Measurements from ENCODE around the gene ADCY10.

The ADCY10 gene

DNA sequence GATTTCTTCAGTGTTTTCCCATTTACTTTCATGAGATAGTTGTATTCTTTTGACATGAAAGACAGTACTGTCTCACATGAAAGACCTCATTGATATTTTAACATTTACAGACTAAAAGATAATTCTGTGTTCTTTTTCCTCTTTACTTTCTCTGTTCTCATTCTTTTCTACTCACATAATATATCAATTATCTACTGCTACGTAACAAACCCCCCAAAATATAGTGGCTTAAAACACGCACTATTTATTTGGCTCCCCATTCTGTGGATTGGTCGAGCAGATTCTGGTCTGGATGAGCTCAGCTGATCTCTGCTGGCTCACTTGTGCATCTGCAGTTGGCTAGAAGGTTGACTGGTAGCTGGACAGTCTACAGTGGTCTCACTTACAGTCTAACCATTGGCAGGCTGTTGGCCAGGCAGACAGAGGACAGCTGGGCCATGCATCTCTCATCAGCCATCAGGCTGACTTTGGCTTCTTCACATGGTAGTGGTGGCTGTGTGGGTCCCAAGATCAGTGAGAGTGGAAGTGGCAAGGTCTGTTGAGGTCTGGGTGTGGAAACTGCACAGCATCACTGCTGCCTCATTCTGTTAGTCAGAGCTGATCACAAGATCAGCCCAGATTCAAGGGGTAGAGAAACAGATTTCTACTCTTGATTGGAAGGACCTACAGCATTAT, 128.9 kb downstream of the ADCY10 start:
- no peak for TF ChIP-seq ZNF274 (IDR thresholded peaks at IDR 0.05; ENCODE audit: low read depth, low read length)
- H3K4me3 ChIP-seq (ENCODE audit: low read length) = no peak overlapping the region

DNA sequence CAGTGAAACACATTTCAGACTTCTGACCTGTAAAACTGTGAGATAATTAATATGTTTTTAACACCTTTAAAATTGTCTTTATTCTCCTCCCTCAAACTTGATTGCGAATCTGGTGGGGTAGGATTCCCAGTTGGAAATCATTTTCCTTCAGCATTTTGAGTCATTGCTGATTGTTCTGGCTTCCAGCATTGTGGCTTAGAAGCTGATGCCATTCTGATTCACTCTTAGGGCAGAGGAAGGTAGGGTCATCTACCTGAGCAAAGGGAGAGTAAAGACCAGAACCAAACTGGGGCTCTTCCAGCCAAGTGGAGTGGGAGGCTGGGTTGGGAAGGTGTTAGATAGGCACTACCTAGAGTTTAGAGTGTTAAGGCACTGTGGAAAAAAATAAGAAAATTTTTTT, 131.0 kb downstream of the ADCY10 start:
- no peak for TF ChIP-seq ZNF274 (IDR thresholded peaks at IDR 0.05; ENCODE audit: low read depth, low read length)
- no peak overlapping the region for H3K4me3 ChIP-seq (ENCODE audit: low read length)

DNA sequence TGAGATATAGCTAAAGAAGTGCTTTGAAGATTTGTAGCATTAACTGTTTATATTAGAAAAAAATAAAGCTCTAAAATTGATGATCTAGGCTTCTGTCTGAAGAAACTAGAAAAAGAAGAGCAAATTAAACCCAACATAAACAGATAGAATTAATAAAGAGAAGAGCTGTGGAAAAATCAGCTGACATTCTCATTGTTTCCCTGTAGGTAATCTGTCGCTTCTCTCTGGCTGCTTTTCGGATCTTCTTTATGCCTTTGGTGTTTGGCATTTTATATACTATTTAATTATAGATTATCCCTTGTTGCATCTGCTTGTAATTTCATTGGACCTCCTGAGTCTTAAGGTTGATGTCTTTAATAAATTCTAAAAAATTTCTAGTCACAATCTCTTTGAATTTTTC, 132.4 kb downstream of the ADCY10 start:
- TF ChIP-seq ZNF274 (IDR thresholded peaks at IDR 0.05; ENCODE audit: low read depth, low read length) = no peak
- H3K4me3 ChIP-seq (ENCODE audit: low read length) = no peak overlapping the region

DNA sequence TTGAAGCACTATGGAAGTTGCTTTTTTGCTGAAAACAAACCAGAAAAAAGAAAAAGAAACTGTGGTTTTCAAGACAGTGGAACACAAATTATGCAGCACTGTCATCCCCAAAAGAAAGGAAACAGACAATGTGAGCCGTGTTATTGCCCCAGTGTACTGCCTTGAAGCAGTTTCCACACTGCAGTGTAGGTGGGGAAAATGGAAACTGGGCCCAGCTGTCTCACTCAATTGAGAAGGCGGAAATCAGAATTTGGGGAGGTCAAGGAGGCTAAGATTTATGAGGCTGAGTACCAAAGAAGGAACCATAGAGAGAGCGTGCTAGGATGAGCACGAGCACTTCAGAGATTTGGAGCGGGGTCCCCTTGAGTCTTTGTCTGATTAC, 136.7 kb downstream of the ADCY10 start:
- no peak overlapping the region for H3K4me3 ChIP-seq (ENCODE audit: low read length)
- TF ChIP-seq ZNF274 (IDR thresholded peaks at IDR 0.05; ENCODE audit: low read depth, low read length) = no peak

DNA sequence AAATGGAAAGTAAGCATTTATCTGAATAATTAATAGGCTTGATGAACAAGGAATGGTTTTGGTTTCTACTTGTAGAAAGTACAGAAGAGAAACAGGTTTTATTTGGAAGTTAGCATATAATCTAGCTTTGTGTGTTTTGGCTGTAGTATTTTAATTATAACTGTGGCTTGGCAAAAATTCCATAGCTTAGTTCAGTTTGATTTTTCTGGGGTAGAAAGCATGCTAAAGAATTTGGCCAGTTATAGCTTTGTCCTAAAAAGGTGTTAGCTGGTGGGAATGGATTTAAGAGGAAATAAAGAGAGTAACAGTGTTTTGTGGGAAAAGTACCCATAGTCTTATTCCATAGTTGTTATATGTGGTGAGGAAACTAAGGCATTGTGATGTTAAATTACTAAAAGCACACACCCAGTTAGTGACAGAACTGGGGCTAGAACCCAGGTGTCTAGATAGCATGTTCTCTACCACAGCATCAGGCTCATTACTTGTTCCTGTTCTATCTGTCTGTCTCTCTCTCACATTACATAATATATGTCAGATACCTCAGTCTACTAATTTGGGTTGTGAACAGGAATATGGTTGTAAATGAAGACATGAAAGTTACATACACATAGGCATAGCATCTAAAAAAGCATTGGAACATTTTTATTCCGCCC, 137.2 kb downstream of the ADCY10 start:
- TF ChIP-seq ZNF274 (IDR thresholded peaks at IDR 0.05; ENCODE audit: low read depth, low read length) = no peak
- no peak overlapping the region for H3K4me3 ChIP-seq (ENCODE audit: low read length)

DNA sequence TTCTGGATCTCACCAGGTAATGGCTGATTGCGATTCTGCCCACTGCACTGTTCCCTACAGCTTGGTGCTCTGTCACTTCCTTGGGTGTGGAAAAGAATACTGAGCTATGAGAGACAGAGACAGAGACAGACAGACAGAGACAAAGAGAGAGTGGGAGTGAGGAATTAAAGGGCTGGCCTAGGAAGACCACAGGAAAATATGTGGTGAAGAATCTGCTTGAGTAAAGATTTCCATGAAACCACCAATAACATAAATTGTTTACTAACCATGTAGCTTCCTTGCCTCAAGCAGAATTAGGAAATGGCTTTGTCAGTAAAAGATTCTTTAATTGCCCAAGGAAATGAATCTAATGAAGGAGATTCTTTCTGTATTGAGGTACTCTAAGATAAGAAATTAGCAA, 137.8 kb downstream of the ADCY10 start:
- TF ChIP-seq ZNF274 (IDR thresholded peaks at IDR 0.05; ENCODE audit: low read depth, low read length) = no peak
- no peak overlapping the region for H3K4me3 ChIP-seq (ENCODE audit: low read length)

DNA sequence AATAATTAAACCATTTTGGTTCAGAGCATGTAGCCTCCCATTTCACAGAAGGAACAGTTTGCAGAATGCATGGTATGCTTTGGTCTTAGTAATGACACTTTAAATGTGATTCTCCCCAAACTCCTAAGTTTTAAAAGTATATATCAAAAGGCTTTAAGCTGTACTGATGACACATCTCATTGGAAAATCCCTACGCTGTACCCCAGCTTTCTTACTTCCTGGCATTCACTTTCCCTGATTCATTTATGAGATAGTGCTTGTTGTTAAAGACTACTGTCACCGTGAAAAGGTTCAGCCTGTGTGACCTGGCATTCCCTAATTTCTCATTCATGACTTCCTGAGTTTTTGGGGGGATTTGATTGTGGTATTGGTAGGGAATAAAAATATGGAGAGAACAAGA, 138.8 kb downstream of the ADCY10 start:
- no peak for TF ChIP-seq ZNF274 (IDR thresholded peaks at IDR 0.05; ENCODE audit: low read depth, low read length)
- no peak overlapping the region for H3K4me3 ChIP-seq (ENCODE audit: low read length)

DNA sequence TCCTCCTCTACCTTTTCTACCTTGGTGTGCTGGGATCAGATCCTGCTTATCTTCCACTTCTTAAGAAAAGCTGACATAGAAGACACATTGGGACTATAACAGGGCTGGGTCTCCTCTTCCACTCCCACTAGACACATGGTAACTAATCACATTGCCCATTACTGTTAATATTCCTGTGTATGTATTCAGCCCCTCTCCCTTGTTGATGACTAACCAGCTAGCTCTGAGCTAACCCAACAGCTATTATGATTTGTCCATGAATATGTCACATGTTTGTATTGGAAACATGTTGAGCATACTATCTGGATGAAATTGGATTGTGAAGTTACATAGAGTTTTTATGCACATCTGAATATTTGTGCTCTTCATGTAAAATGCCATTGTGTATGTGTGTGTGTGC, 139.2 kb downstream of the ADCY10 start:
- TF ChIP-seq ZNF274 (IDR thresholded peaks at IDR 0.05; ENCODE audit: low read depth, low read length) = no peak
- H3K4me3 ChIP-seq (ENCODE audit: low read length) = no peak overlapping the region

DNA sequence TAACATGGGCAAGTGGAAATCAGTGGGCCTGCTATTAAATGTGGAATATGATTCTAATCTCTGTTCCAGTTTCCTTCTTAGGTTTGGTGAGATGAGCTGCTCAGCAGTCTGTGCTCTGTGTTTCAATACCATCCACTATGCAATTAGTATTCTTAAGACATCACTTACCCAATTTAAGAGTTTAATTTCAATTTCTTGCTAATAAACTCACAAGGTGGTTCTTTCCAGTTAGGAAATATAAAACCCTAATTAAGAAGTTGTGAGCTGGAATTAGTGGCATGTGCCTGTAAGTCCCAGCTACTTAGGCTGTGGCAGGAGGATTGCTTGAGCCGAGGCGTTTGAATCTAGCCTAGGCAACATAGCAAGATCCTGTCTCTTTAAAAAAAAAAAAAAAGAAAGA, 140.4 kb downstream of the ADCY10 start:
- H3K4me3 ChIP-seq (ENCODE audit: low read length) = no peak overlapping the region
- no peak for TF ChIP-seq ZNF274 (IDR thresholded peaks at IDR 0.05; ENCODE audit: low read depth, low read length)

DNA sequence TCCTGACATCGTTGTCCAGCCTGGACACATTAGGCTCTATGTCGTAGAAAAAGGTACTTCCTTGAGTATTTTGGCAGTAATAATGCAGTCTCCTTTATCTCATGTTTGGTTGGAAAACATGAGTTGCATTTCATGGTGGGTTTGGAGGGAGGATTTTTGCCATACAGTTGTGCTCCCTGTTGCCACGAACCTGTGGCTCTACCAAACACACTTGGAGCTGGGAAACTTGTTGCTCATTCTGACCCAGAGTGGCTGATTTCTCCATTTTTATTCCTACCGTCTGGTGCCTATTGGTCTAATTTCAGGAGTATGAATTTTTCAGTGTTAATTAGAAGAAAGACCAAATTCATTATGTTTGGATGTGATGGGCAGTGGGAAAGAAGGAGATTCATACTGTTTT, 141.5 kb downstream of the ADCY10 start:
- H3K4me3 ChIP-seq (ENCODE audit: low read length) = no peak overlapping the region
- TF ChIP-seq ZNF274 (IDR thresholded peaks at IDR 0.05; ENCODE audit: low read depth, low read length) = no peak

DNA sequence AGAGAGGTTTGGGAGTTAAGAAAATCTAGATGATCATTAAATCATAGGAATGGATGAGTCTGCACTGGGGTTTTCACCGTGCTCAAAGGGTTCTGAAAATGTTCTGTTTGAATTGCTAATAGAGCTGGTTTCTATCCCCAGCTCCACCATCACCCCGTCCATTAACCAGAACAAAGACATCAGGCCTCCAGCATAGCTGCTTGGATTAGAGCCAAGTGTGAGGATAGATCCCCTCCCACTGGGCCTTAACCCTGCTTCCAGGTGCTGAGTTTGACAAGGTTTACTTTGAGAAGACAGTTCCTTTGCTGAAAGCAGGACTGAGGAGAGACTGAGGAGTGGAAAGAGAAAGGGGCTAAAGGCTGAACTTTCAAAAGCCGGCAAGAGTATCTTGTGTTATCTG, 143.8 kb downstream of the ADCY10 start:
- H3K4me3 ChIP-seq (ENCODE audit: low read length) = no peak overlapping the region
- no peak for TF ChIP-seq ZNF274 (IDR thresholded peaks at IDR 0.05; ENCODE audit: low read depth, low read length)

DNA sequence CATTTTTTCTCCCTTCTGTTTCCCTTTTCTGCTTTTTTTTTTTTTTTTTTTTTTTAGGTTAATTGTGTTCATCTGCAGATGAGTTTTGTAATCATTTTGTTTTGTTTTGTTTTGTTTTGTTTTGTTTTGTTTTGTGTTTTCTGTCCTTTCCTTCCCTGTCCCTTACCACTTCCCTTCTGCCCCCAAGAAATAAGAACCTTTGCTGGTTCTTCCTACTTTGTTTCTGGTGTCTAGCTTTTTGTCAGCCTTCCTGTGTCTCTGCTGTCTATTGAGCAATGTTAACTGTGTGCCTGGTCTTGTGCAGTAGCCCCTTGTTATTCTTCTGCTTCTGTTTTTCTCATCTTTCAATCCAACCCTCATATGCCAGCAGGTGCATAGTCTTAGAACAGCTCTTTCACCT, 146.2 kb downstream of the ADCY10 start:
- no peak overlapping the region for H3K4me3 ChIP-seq (ENCODE audit: low read length)
- TF ChIP-seq ZNF274 (IDR thresholded peaks at IDR 0.05; ENCODE audit: low read depth, low read length) = no peak

DNA sequence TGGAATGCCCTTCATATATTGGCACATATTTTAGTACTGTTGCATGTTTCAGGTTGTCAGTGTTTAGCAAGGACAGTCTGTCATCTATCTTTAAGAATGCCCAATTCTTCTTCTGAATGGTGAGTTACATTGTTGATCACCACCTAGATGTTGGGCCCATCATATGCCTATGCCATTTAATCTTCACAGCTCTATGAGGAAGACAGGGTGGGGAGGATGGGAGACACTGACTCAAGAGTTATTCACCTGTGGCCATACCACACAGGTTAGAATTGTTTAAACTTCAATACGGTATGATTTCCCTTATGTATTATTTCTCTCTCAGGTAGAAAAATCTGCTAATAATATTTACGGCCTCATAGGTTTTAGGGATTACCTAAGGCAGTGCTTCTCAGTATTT, 147.4 kb downstream of the ADCY10 start:
- no peak for TF ChIP-seq ZNF274 (IDR thresholded peaks at IDR 0.05; ENCODE audit: low read depth, low read length)
- no peak overlapping the region for H3K4me3 ChIP-seq (ENCODE audit: low read length)

DNA sequence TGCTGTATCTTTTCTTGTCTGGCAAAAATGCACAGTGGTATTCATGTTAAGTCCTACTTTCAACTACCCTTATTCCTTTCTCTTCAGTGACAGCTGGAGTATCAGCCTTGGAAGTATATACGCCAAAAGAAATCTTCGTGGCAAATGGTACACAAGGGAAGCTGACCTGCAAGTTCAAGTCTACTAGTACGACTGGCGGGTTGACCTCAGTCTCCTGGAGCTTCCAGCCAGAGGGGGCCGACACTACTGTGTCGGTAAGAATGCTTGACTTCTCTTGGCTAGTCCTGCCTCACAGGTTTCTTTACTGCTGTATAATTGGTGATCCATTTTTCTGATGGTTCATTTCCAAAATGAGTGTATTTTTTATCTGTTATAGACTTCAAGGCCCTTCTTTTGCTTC, 148.4 kb downstream of the ADCY10 start:
- TF ChIP-seq ZNF274 (IDR thresholded peaks at IDR 0.05; ENCODE audit: low read depth, low read length) = no peak
- no peak overlapping the region for H3K4me3 ChIP-seq (ENCODE audit: low read length)

DNA sequence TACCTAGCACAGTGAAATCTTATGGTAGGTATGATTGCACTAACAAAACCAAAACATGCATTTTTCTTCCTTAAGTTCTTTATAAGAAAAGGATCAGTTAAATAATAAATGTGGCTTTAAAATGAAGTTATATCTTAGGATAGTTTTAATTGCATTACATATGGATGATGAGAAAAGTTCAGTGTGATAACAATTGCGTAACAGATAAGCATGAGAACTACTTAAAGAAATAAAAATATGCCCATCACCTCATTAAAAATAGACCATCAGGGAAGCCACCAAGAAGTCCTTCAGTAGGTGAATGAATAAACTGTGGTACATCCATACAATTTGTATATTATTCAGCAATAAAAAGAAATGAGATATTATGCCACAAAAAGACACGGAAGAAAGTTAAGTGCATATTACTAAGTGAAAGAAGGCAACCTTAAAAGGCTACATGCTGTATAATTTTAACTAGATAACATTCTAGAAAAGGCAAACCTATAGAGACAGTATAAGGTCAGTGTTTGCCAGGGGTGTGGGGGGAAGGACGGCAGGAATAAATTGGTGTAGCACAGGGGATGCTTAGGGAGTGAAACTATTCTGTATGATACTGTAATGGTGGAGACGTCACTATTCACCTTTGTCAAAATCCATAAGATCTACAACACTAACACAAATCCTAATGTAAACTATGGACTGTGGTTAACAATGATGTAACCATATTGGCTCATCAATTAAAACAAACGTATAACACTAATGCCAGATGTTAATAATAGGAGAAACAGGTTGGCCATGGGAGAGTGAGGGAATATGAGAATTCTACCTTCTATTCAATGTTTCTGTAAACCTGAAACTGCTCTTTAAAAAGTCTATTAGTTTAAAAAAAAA, 149.2 kb downstream of the ADCY10 start:
- H3K4me3 ChIP-seq (ENCODE audit: low read length) = no peak overlapping the region
- no peak for TF ChIP-seq ZNF274 (IDR thresholded peaks at IDR 0.05; ENCODE audit: low read depth, low read length)
